Measurements from ENCODE around the gene ACOT7.

DNA sequence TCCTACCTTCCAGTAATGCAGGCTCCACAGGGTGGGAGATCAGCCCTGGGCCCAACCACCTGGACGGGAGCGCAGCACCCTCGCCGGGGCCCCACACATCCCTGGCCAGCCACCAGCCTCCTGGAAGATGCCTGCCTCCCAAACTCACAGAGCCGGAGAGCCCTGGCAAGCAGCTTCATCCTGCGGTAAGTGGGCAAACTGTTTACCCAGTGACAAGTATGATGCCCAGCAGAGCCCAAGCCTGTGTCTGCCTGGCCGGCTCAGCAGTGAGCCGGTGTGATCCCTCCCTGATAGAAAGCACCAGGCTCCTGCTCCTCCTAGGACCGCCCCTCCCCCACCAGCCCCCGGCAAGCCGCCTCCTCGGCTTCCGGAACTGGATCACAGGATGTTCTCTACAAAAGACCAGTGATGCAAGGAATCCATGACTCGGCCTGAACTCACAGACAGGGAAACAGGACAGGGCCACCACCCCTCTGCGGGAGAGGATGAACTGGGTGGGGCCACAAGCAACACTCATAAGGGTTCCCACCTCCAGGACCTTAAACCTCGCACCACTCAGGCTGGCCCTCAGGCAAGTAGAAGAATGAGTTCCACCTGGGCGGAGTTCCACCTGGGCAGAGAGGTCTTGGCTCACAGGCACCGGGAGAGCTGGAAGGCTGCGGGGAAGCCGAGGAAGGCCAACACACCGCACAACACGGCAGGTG lies 7.9 kb downstream of the ACOT7 start:
- TF ChIP-seq, protein P1, sequence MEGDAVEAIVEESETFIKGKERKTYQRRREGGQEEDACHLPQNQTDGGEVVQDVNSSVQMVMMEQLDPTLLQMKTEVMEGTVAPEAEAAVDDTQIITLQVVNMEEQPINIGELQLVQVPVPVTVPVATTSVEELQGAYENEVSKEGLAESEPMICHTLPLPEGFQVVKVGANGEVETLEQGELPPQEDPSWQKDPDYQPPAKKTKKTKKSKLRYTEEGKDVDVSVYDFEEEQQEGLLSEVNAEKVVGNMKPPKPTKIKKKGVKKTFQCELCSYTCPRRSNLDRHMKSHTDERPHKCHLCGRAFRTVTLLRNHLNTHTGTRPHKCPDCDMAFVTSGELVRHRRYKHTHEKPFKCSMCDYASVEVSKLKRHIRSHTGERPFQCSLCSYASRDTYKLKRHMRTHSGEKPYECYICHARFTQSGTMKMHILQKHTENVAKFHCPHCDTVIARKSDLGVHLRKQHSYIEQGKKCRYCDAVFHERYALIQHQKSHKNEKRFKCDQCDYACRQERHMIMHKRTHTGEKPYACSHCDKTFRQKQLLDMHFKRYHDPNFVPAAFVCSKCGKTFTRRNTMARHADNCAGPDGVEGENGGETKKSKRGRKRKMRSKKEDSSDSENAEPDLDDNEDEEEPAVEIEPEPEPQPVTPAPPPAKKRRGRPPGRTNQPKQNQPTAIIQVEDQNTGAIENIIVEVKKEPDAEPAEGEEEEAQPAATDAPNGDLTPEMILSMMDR (IDR thresholded peaks at IDR 0.05; ENCODE audit: poor library complexity) = no peak
- TF ChIP-seq EZH2phosphoT487 (IDR thresholded peaks at IDR 0.05; ENCODE audit: low read depth, severe bottlenecking, unreplicated experiment) = no peak
